ENCODE results near the gene SPATA25. TPM values are rescaled to one million over a fixed set of nuclear protein-coding genes. Genes with fewer than 3 reads are reported as not detected.

Gene SPATA25, protein sequence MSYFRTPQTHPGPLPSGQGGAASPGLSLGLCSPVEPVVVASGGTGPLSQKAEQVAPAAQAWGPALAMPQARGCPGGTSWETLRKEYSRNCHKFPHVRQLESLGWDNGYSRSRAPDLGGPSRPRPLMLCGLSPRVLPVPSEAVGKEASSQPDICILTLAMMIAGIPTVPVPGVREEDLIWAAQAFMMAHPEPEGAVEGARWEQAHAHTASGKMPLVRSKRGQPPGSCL
- 10 to 100 TPM in 2 of 5 donors, 1 to 10 TPM in 1, not detected in 2; 4.2 to 15.5 (median 13.9) TPM for total RNA-seq
- under 1 TPM in 2 of 3 donors, not detected in 1; 0.50 to 0.85 TPM for polyA plus RNA-seq
- long read RNA-seq, donor 1, result 0 reads
- long read RNA-seq, donor 2, result 0 reads
- long read RNA-seq, donor 3, result 0 reads
- long read RNA-seq, donor 4, result 0 reads
- long read RNA-seq, donor 5, result 0 reads
- long read RNA-seq, donor 6, result 0 reads
- long read RNA-seq, donor 7, result 0 reads
- long read RNA-seq, donor 8, result 0 reads
- long read RNA-seq, donor 9, result 0 reads
- long read RNA-seq, donor 10, result 0 reads

DNA sequence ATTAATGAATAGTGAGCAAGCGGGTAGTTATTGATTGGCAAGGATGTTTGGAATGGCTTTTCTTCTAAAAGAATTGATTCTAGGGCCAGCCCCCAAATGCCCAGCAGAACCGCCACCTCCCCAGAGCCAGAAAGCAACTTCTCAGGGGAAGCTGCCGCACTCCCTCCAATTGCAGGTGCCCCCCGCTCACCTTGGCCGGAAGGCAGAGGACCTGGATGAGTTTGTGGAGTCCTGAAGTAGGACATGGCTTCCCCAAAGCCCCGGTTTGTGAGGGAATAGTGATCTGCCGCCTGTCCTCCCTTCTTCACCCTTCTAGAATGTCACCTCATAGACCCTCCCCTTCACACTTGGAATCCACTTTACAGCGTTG lies at the start of gene SPATA25:
TSS of gene SPATA25 (minus strand) at position 277 of the 370 bp plus-strand sequence. CDS start at position 245, 32 bp downstream.
- H3K4me3 ChIP-seq, result no peak within 1 kb of the TSS
- WGBS, 5 donors, result 87 to 93% (median 90%) methylated on average over 8 of the region's 8 CpGs
- no peak for TF ChIP-seq EP300 (IDR thresholded peaks at IDR 0.05)

DNA sequence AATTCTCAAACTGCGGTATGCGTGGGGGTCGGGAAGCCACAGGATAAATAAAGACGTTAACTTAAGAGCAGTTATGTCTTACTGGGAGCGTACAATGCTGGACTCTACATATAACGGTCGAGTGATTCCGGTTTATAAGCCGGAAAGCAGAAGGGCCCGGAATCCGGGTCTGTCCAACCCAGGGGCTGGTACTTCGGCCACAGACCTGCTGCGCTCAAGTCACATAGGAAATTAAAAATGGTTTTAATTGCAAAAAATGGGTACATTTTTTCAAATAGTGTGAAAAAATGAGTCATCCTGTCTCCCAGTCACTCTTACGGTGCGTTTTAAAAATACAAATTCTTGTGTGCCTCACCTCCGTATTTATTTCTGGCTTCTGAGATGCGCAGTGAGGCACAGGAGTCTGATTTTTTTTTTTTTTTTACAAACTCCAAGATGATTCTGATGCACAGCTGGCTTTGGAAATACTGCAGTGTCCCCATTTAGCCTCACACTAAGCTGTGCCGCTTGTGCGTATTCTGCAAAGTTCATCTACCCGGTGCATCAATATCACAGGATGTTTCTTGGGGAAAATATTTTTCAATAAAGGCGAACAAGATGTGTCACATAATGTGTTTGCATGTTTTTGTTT lies 48.1 kb upstream of the SPATA25 start:
- intact Hi-C loops (cut with DNase I; ENCODE audit: low total_unique reads), result no loop called here
- H3K4me1 ChIP-seq, result peaks cover 11 to 48% (median 31%) of the 10 kb centered on the region in 4 donors
- 5 to 11% (median 9%) methylated on average over 21 of the region's 21 CpGs for WGBS, 5 donors
- no peaks in the 10 kb centered on the region for H3K27me3 ChIP-seq
- peak overlapping the region; percentile 73 to 100 (median 99) for H3K4me3 ChIP-seq
- DNase-seq, result no peak
- no peaks in the 10 kb centered on the region for H3K9me3 ChIP-seq
- TF ChIP-seq POLR2AphosphoS5 (IDR thresholded peaks at IDR 0.05), result peak in 1 of 3 donors; percentile 15
- TF ChIP-seq EP300 (IDR thresholded peaks at IDR 0.05), result no peak
- H3K36me3 ChIP-seq, result peaks cover 28 to 35% (median 35%) of the 10 kb centered on the region in 4 donors
- peak overlapping the region; percentile 78 to 100 (median 100) for H3K27ac ChIP-seq

More for the DNA sequence above, at the start of gene SPATA25:
- no peaks in the 10 kb centered on the region for H3K9me3 ChIP-seq
- no peak for DNase-seq
- H3K36me3 ChIP-seq, result peaks cover 13 to 64% (median 53%) of the 10 kb centered on the region in 4 donors
- no peak within 1 kb of the TSS for H3K27ac ChIP-seq
- intact Hi-C loops (cut with DNase I; ENCODE audit: low total_unique reads), result no loop called here
- H3K27me3 ChIP-seq, result no peaks in the 10 kb centered on the region
- peaks cover 19 to 64% (median 45%) of the 10 kb centered on the region in 4 donors for H3K4me1 ChIP-seq

DNA sequence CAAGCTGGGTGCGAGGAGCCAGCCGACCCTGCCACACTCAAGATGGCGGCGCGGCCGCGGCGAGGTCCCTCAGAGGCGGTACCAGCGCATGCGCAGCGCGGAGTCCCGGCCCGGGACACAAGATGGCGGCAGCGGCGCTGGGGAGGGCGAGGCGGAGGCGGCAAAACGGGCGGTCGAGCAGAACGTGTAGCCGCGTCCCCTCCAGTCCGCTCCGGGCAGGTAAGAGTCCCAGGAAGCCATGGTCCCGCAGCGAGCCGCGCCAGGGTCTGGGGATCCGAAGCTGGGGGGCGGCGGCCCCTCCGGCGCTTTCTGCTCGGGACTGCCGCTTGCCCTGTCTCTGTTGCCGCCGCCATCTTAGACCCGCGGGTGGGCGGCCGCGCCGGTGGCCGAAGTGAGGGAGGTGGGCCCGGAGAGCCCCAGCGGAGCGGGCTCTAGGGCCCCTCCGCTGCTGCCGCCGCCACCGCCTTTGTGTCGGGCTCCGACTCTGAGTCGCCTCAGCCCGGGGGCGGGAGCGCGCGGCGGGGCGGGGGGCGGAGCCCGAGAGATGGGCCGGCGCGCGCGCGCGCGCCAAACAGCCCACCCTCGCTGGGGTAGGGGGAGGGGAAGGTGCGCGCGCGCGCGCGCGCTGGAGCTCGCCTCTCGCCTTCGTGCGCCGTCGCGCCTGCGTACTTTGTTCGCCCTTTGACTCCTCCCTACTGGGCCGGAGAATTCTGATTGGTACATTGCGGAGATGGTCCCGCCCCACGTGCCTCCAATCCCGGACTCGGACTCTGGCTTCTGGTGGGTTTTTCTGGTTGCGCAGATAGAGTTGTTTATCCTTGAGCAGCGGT lies 47.4 kb upstream of the SPATA25 start, which contains the start of gene PCIF1:
TSS of gene PCIF1 (plus strand) at position 98 of the 830 bp plus-strand sequence. CDS start 4,317 bp downstream, outside the sequence.
- Histone ChIP-seq H3K27me3 (no peaks in the 10 kb centered on the region), H3K4me3 (peak within 1 kb of the TSS; percentile 73 to 100 (median 99)), H3K4me1 (peaks cover 11 to 48% (median 31%) of the 10 kb centered on the region in 4 donors), H3K9me3 (no peaks in the 10 kb centered on the region), H3K27ac (peak within 1 kb of the TSS; percentile 100), H3K36me3 (peaks cover 21 to 28% (median 28%) of the 10 kb centered on the region in 4 donors)
- peak; percentile 99 for DNase-seq
- 0% methylated on average over 10 to 99 of the region's 102 CpGs for WGBS, 5 donors
- no peak for TF ChIP-seq EP300 (IDR thresholded peaks at IDR 0.05)
- peak in 2 of 4 donors; percentile 67 to 83 for TF ChIP-seq POLR2A (IDR thresholded peaks at IDR 0.05)
- TF ChIP-seq, protein P1, sequence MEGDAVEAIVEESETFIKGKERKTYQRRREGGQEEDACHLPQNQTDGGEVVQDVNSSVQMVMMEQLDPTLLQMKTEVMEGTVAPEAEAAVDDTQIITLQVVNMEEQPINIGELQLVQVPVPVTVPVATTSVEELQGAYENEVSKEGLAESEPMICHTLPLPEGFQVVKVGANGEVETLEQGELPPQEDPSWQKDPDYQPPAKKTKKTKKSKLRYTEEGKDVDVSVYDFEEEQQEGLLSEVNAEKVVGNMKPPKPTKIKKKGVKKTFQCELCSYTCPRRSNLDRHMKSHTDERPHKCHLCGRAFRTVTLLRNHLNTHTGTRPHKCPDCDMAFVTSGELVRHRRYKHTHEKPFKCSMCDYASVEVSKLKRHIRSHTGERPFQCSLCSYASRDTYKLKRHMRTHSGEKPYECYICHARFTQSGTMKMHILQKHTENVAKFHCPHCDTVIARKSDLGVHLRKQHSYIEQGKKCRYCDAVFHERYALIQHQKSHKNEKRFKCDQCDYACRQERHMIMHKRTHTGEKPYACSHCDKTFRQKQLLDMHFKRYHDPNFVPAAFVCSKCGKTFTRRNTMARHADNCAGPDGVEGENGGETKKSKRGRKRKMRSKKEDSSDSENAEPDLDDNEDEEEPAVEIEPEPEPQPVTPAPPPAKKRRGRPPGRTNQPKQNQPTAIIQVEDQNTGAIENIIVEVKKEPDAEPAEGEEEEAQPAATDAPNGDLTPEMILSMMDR (IDR thresholded peaks at IDR 0.05), result peak in 1 of 7 experiments; percentile 12
- peak; percentile 98 to 100 (median 99) for TF ChIP-seq POLR2AphosphoS5 (IDR thresholded peaks at IDR 0.05)
- intact Hi-C loops (cut with DNase I; ENCODE audit: low total_unique reads), result no loop called here

DNA sequence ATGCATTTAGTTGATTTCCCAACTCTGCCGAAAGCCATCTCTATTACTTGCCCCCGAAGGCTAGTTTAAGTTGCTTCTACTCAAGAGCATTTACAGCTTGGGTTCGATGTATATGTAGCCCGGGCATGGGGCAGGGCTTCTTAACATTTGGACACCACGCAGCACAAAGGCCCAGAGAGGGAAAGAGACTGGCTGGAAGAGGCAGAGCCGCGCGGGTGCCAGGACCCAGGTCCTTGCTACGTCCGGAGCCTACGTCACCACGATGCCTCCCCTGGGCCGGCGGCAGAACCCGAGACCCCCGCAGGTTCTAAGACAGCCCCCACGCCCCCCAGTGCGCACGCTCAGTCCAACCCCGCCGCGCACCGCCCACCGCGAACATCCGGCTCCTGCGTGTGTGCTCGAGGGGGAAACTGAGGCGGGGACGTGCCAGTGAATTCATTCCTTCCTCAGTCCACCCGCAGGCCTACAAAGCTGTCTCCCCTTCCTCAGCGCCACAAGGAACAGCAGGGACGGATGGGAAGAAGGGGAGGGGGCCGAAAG lies 46.7 kb upstream of the SPATA25 start:
- DNase-seq, result peak; percentile 50 to 91
- Histone ChIP-seq H3K27ac (peak overlapping the region; percentile 100), H3K4me1 (peaks cover 11 to 48% (median 31%) of the 10 kb centered on the region in 4 donors), H3K4me3 (peak overlapping the region; percentile 73 to 100 (median 99)), H3K36me3 (peaks cover 14 to 21% (median 21%) of the 10 kb centered on the region in 4 donors), H3K9me3 (no peaks in the 10 kb centered on the region), H3K27me3 (no peaks in the 10 kb centered on the region)
- WGBS, 5 donors, result 0% methylated on average over 12 to 34 of the region's 34 CpGs
- intact Hi-C loops (cut with DNase I; ENCODE audit: low total_unique reads), result no loop called here
- TF ChIP-seq POLR2A (IDR thresholded peaks at IDR 0.05), result no peak
- TF ChIP-seq, protein P1 (IDR thresholded peaks at IDR 0.05), result no peak
- TF ChIP-seq POLR2AphosphoS5 (IDR thresholded peaks at IDR 0.05), result no peak
- no peak for TF ChIP-seq EP300 (IDR thresholded peaks at IDR 0.05)
